ENCODE results near the gene PPL. TPM values are rescaled to one million over a fixed set of nuclear protein-coding genes. Genes with fewer than 3 reads are reported as not detected.

Gene PPL, protein sequence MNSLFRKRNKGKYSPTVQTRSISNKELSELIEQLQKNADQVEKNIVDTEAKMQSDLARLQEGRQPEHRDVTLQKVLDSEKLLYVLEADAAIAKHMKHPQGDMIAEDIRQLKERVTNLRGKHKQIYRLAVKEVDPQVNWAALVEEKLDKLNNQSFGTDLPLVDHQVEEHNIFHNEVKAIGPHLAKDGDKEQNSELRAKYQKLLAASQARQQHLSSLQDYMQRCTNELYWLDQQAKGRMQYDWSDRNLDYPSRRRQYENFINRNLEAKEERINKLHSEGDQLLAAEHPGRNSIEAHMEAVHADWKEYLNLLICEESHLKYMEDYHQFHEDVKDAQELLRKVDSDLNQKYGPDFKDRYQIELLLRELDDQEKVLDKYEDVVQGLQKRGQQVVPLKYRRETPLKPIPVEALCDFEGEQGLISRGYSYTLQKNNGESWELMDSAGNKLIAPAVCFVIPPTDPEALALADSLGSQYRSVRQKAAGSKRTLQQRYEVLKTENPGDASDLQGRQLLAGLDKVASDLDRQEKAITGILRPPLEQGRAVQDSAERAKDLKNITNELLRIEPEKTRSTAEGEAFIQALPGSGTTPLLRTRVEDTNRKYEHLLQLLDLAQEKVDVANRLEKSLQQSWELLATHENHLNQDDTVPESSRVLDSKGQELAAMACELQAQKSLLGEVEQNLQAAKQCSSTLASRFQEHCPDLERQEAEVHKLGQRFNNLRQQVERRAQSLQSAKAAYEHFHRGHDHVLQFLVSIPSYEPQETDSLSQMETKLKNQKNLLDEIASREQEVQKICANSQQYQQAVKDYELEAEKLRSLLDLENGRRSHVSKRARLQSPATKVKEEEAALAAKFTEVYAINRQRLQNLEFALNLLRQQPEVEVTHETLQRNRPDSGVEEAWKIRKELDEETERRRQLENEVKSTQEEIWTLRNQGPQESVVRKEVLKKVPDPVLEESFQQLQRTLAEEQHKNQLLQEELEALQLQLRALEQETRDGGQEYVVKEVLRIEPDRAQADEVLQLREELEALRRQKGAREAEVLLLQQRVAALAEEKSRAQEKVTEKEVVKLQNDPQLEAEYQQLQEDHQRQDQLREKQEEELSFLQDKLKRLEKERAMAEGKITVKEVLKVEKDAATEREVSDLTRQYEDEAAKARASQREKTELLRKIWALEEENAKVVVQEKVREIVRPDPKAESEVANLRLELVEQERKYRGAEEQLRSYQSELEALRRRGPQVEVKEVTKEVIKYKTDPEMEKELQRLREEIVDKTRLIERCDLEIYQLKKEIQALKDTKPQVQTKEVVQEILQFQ (N-terminal part only)
- not detected in 2 replicates for total RNA-seq

DNA sequence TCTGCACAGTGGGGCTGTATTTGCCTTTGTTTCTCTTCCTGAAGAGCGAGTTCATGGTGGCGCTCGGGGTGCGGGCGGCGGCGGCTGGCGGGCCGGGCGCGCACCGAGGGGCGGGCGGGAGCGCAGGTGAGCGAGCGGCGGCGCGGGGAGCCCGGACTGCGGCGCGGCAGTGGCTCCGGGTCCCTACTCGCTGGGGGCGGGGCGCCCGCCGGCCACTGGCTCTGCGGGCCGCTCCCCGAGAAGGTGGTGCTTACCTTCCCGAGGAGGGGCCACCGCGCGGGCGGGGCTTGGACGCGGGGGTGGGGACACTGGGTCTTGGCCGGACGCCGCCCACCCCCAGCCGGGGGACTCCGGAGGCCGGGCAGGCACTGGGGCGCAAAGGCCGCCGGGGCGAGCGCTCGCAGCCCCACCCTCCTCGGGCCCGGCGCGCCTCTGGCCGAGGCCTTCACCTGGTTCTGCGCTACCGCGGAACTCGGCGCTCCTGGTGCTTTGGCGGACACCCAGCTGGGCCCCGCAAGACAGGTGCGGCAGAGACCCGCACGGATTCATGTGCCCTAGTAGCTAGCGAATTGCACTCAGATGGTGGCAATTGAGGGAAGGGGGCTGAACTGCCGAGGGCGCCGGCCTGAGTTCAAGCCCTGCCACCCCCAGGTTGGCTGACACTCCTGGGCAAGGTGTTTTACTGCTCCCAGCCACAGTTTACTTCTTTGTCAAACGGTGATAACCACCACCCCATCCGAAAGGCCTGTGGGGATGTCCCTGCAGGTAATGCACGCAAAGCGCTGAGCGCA, at the start of gene PPL:
PPL (minus strand) TSS at position 158 of the 791 bp plus-strand sequence; CDS start at position 55, 103 bp downstream.
- H3K36me3 Mint-ChIP-seq (ENCODE audit: low read depth): no peaks in the 10 kb centered on the region
- H3K27me3 Mint-ChIP-seq (ENCODE audit: low read depth): peaks cover 27% of the 10 kb centered on the region
- H3K9me3 Mint-ChIP-seq: no peaks in the 10 kb centered on the region
- intact Hi-C loops (cut with micrococcal nuclease): no loop called here
- peak; percentile 14 for DNase-seq (ENCODE audit: low spot score)
- no peak within 1 kb of the TSS for H3K27ac Mint-ChIP-seq
- no peaks in the 10 kb centered on the region for H3K4me1 Mint-ChIP-seq (ENCODE audit: low read depth)
- peak within 1 kb of the TSS; percentile 56 for H3K4me3 Mint-ChIP-seq (ENCODE audit: low read depth)

DNA sequence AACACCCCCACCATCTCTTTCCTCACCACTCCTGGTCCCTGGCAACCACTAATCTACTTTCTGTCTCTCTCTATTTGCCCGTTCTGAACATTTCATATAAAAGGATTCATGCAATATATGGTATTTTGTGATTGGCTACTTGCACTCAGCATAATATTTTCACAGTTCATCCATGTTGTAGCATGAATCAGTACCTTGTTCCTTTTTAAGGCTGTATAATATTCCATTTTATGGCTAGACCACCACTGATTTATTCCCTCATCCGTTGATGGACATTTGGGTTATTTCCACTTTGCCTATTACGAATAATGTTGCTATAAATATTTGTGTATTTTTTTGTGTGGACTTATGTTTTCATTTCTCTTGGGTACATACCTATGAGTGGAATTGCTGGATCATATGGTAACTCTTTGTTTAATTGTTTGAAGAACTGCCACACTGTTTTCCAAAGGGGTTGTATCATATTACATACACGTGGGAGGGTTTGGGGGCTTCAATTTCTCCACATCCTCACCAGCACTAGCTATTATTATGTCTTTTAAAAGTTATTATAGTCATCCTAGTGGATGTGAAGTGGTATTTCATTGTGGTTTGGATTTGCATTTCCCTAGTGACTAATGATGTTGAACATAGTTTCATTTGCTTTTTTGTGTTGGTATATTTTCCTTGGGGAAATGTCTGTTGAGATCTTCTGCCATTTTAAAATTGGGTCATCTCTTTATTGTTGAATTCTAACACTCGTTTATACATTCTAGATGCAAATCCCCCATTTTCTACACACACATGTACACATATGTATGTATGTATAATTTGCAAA, 47.4 kb upstream of the PPL start:
- intact Hi-C loops (cut with micrococcal nuclease): no loop called here
- Mint-ChIP-seq H3K4me3 (ENCODE audit: low read depth) (no peak overlapping the region), H3K27ac (no peak overlapping the region), H3K36me3 (ENCODE audit: low read depth) (no peaks in the 10 kb centered on the region), H3K27me3 (ENCODE audit: low read depth) (peaks cover 23% of the 10 kb centered on the region), H3K4me1 (ENCODE audit: low read depth) (no peaks in the 10 kb centered on the region), H3K9me3 (no peaks in the 10 kb centered on the region)
- no peak for DNase-seq (ENCODE audit: low spot score)

DNA sequence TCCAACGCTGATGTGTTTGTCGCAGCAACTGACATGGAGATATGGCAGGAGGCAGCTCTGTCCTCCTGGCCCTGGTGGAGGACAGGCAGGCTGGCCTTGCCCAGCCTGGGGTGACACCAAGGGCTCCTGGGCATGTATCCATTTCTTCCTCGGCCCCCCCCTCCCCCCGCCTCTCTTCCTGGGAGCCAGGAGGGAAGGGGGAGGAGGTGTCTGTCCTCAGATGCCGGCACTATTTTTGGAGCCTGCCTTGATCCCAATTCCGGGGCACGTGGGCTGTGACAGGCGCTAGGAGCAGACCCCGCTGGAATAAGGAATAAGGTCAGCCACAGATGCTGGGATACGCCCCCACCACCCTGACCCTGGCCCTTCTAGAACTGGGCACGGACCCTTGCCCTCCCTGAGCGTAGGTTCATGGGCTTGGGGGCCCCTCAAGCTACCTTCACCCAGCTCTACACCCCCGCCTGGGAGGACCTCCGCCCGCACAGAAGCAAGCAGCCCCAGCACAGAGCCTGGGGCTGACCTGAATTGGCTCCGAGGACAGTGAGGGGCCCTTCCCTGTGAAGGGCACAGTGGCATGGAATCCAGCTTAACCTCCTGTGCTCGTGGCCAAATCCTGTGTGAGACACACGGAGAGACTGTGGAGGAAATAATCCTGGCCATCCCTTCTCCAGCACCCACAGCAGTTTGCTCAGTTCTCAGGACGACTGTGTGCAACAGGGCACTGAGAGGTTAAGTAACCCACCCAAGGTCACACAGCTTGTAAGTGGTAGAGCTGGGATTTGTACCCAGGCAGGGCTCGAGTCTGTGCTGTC, 45.3 kb upstream of the PPL start:
- no peak for DNase-seq (ENCODE audit: low spot score)
- no peaks in the 10 kb centered on the region for H3K4me1 Mint-ChIP-seq (ENCODE audit: low read depth)
- H3K4me3 Mint-ChIP-seq (ENCODE audit: low read depth): no peak overlapping the region
- H3K27ac Mint-ChIP-seq: no peak overlapping the region
- intact Hi-C loops (cut with micrococcal nuclease): no loop called here
- H3K9me3 Mint-ChIP-seq: no peaks in the 10 kb centered on the region
- peaks cover 17% of the 10 kb centered on the region for H3K27me3 Mint-ChIP-seq (ENCODE audit: low read depth)
- no peaks in the 10 kb centered on the region for H3K36me3 Mint-ChIP-seq (ENCODE audit: low read depth)

DNA sequence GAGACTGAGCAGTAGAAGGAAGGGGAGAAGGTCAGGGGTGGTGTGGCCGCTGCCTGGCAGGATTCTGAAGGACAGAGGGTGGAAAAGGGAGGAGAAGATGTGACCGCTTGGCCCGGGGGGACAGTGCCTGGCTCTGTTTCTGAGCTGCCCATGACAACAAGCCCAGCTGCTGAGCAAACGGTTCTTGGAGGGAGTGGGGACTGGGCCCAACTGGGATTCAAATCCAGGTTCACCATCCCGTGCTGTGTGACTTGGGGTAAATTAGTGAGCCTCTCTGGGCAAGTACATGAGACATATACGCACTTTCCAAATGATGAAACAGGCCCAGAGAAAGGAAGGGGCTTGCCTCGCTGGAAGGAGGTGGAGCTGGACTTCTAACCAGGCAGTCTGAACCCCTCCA, 44.5 kb upstream of the PPL start:
- no peaks in the 10 kb centered on the region for H3K4me1 Mint-ChIP-seq (ENCODE audit: low read depth)
- no peaks in the 10 kb centered on the region for H3K9me3 Mint-ChIP-seq
- H3K4me3 Mint-ChIP-seq (ENCODE audit: low read depth): no peak overlapping the region

DNA sequence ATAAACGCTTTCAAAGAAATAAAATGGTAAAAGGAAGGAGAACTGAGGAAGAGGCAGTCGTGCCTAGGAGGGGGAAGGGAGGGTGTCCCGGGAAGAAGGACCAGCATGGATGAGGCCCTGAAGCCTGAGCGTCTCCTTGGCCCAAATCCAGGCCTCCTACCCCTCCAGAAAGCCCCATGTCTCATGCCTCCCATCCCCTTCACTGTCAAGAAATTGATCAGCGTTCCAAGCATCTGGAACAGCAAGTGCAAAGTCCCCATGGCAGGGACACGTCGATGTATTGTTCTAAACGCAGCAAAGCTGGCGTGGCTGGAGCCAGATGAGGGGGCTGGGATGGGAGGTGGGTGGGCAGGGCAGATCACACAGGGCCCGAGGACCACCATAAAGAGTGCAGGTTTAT, 43.7 kb upstream of the PPL start:
- Mint-ChIP-seq H3K4me3 (ENCODE audit: low read depth) (no peak overlapping the region), H3K9me3 (no peaks in the 10 kb centered on the region)
- no peak for DNase-seq (ENCODE audit: low spot score)

More for the DNA sequence above, 44.5 kb upstream of the PPL start:
- peaks cover 9% of the 10 kb centered on the region for H3K27me3 Mint-ChIP-seq (ENCODE audit: low read depth)
- no peaks in the 10 kb centered on the region for H3K36me3 Mint-ChIP-seq (ENCODE audit: low read depth)
- DNase-seq (ENCODE audit: low spot score): no peak
- H3K27ac Mint-ChIP-seq: no peak overlapping the region
- intact Hi-C loops (cut with micrococcal nuclease): no loop called here

DNA sequence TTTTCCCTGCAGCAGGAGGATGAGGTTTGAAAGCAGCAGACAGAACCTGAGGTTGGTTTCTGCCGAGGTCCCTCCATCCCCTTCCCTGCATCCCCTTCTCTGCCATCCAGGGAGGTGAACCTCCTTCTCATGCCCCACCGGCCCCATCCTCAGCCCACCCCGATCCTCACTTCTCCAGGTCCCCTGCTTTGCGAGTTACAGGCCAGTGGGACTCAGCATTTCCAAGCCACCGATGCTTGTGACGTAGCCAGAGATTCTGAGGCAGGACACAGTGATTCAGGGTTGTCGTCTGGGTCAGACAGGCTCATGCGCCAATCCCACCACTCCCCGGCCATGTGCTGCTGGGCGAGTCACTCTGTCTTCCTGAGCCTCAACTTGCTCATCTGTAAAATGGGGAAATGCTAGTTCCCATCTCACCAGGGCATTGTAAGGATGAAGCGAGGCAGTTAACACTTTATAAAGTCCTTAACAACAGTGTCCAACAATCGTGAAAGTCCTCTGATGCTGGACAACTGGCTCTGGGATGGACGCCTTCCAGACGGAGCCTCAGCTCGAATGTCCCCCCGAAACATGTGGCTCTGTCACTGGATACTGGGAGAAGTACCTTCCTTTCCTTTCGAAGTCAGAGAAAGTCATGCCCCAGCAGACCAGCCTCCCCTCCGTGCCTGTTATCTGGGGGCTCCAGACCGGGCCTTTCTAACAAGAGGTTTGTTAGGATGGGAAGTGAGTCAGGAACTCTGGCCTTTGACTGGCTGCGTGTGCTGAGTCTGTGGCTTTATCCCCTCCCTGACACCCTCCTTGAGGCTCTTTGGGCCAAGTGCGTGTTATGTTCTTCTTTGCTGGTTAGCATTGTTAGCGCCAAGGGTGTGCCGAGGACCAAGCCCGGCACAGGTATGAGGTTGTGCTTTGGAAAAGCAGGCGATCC, 43.0 kb upstream of the PPL start:
- intact Hi-C loops (cut with micrococcal nuclease): no loop called here
- DNase-seq (ENCODE audit: low spot score): no peak
- H3K27ac Mint-ChIP-seq: no peak overlapping the region
- no peaks in the 10 kb centered on the region for H3K4me1 Mint-ChIP-seq (ENCODE audit: low read depth)
- no peaks in the 10 kb centered on the region for H3K27me3 Mint-ChIP-seq (ENCODE audit: low read depth)
- no peaks in the 10 kb centered on the region for H3K9me3 Mint-ChIP-seq
- H3K36me3 Mint-ChIP-seq (ENCODE audit: low read depth): no peaks in the 10 kb centered on the region
- no peak overlapping the region for H3K4me3 Mint-ChIP-seq (ENCODE audit: low read depth)

More for the DNA sequence above, 43.7 kb upstream of the PPL start:
- Mint-ChIP-seq H3K27ac (no peak overlapping the region), H3K27me3 (ENCODE audit: low read depth) (peaks cover 2% of the 10 kb centered on the region), H3K4me1 (ENCODE audit: low read depth) (no peaks in the 10 kb centered on the region), H3K36me3 (ENCODE audit: low read depth) (no peaks in the 10 kb centered on the region)
- intact Hi-C loops (cut with micrococcal nuclease): no loop called here

DNA sequence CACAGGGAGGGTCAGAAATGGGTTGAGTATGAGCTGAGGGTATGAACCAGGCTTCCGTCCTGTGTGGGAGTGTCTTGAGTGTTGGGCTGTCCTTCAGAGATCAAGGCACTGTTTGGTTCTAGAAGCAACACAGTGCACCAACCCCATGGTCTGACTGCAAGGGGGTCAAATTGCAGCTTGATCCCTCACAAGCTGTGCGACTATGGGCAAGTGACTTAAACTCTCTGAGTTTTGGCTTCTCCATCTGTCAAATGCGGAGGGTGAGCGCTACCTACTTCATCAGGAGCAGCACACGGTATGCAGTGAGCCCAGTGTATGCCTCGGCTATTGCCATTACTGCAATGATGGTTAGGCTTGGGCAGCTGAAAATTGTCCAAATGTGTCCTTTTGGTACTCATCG, 42.2 kb upstream of the PPL start:
- DNase-seq (ENCODE audit: low spot score): no peak
- intact Hi-C loops (cut with micrococcal nuclease): no loop called here
- Mint-ChIP-seq H3K27me3 (ENCODE audit: low read depth) (no peaks in the 10 kb centered on the region), H3K9me3 (no peaks in the 10 kb centered on the region), H3K4me1 (ENCODE audit: low read depth) (no peaks in the 10 kb centered on the region), H3K27ac (no peak overlapping the region), H3K4me3 (ENCODE audit: low read depth) (no peak overlapping the region), H3K36me3 (ENCODE audit: low read depth) (no peaks in the 10 kb centered on the region)

DNA sequence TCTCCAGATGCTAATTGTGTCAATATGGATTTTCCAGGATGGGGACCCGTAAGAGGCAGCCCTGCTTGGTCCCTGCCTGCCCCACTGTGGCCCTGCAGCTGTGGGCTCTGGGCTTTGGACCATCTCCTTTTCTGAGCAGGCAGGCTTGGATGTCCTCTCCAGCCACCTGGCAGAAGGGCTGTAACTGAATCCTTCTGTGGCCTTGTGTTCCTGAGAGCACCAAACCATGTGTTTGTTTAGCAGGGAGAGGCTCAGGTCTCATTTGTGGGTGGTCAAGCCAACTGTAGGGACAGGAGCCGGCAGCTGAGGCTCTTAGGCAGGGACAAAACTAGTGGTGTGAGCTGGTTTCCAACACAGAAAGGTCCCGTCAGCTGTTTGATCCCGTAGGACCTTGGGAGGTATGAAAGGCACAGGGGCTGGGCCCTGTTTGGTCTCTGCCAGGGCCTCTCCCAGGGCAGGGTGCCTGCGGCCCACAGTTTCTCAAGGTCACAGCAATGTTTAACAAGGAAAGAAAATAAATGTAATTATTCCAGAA, 39.7 kb upstream of the PPL start:
- H3K36me3 Mint-ChIP-seq (ENCODE audit: low read depth): no peaks in the 10 kb centered on the region
- no peaks in the 10 kb centered on the region for H3K27me3 Mint-ChIP-seq (ENCODE audit: low read depth)
- intact Hi-C loops (cut with micrococcal nuclease): no loop called here
- H3K9me3 Mint-ChIP-seq: peaks cover 7% of the 10 kb centered on the region
- H3K27ac Mint-ChIP-seq: no peak overlapping the region
- no peak for DNase-seq (ENCODE audit: low spot score)
- H3K4me3 Mint-ChIP-seq (ENCODE audit: low read depth): no peak overlapping the region
- H3K4me1 Mint-ChIP-seq (ENCODE audit: low read depth): peaks cover 6% of the 10 kb centered on the region

DNA sequence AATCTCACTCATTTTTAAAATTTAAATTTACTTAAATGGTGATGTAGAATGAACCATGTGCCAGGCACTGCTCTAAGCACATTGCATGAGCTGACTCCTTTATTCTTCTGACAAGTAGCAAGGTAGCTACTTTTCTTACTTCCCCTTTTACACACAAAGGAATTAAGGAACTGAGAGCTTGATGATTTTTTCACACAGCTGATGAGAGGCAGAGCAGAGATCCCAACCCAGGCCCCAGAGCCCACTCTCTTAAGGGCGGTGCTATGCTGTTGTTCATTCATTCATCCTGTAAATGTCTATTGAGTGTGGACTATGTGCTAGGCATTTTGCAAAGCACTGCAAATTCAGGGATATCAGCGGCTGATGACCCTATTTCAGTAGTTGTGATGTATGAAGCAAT, 39.1 kb upstream of the PPL start:
- Mint-ChIP-seq H3K27ac (no peak overlapping the region), H3K36me3 (ENCODE audit: low read depth) (no peaks in the 10 kb centered on the region), H3K27me3 (ENCODE audit: low read depth) (no peaks in the 10 kb centered on the region), H3K4me3 (ENCODE audit: low read depth) (no peak overlapping the region), H3K4me1 (ENCODE audit: low read depth) (peaks cover 6% of the 10 kb centered on the region), H3K9me3 (peaks cover 7% of the 10 kb centered on the region)
- intact Hi-C loops (cut with micrococcal nuclease): no loop called here
- DNase-seq (ENCODE audit: low spot score): no peak

DNA sequence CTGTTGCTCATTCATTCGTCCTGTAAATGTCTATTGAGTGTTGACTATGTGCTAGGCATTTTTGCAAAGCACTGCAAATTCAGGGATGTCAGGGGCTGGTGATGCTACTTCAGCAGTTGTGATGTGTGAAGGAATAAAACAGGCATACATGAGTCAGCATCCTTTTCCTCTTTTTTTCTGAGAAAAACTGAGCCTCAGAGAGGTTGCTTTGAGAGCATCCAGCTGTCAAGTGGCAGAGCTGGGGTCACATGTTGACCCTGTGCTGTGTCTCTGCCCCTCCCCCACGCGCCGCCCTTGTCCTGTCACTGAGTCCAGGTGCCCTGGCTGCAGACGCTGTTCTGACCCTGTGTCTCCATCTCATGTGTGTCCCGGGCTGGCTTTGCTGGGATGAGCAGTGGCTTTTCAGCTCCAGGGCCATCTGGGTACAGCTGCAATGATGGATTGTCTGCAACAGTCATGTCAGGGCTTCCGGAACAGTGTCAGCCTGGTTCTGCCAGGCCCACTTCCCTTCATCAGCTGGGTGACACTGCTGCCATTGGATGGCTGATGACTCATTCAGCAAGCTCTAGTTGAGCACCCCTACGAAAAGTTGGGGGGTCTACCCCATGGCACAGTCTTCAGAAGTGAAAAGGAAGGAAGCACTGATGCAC, 36.1 kb upstream of the PPL start:
- H3K4me3 Mint-ChIP-seq (ENCODE audit: low read depth): no peak overlapping the region
- H3K27me3 Mint-ChIP-seq (ENCODE audit: low read depth): no peaks in the 10 kb centered on the region

More for the DNA sequence above, 36.1 kb upstream of the PPL start:
- Mint-ChIP-seq H3K4me1 (ENCODE audit: low read depth) (peaks cover 6% of the 10 kb centered on the region), H3K9me3 (peaks cover 7% of the 10 kb centered on the region), H3K27ac (no peak overlapping the region), H3K36me3 (ENCODE audit: low read depth) (no peaks in the 10 kb centered on the region)
- intact Hi-C loops (cut with micrococcal nuclease): no loop called here
- DNase-seq (ENCODE audit: low spot score): no peak

Measured in activated T-helper 2 cell treated with anti-CD3 and anti-CD28 coated beads, Interferon-gamma antibody, Interleukin-2, Interleukin-4, amounts not matched to agents 10 μg/mL and 5 μg/mL and 100 μg/mL, durations not matched to agents 14 hours and 24 hours and 36 hours (primary cell).